Right cardiac atrium (tissue), 5 donors: ENCODE data around the gene CSMD2. TPM values are rescaled to one million over a fixed set of nuclear protein-coding genes. Genes with fewer than 3 reads are reported as not detected.
A peak's percentile ranks its signal among the peaks of the same experiment; 100 is the strongest.
"Not testable (repeated sequence)": the region's sequence is repeated elsewhere in the genome, so short reads cannot be mapped to it uniquely, and the experiment has no call there.

Experiments used
- ATAC-seq, 2 donors: fragments of 200-7000 bp; cut with Tn5 transposase; one replicate each; pipeline versions ENCODE4 v1.8.0 to v1.9.1; 2020; ENCODE audit warnings: moderate library complexity in 2 of 2, mild to moderate bottlenecking in 1 of 2
- DNase-seq, 3 donors: peaks; one replicate each; pipeline ENCODE4 v3.0.0-alpha.2; 2020
- H3K27ac ChIP-seq: one replicate; pipeline ENCODE4 v1.5.1; 2013; ENCODE audit warnings: mild to moderate bottlenecking, low read length, control low read depth, moderate library complexity
- H3K27me3 ChIP-seq: one replicate; pipeline ENCODE4 v1.6.1; 2013; ENCODE audit not compliant: control insufficient read depth, insufficient read depth
- H3K4me1 ChIP-seq: one replicate; pipeline ENCODE4 v1.6.1; 2013; ENCODE audit warnings: low read length; ENCODE audit not compliant: control insufficient read depth, insufficient read depth
- H3K4me3 ChIP-seq: one replicate; pipeline ENCODE4 v1.5.1; 2013; ENCODE audit warnings: low read length, control low read depth
- H3K9me3 ChIP-seq: one replicate; pipeline ENCODE4 v1.6.1; 2013; ENCODE audit warnings: low read length; ENCODE audit not compliant: control insufficient read depth
- WGBS: extraction: QIAGEN DNeasy Blood & Tissue Kit; methylation state at CpG from one replicate; pipeline ENCODE4 v1.1.7; 2013; 5-methylcytosine and 5-hydroxymethylcytosine counted together
- intact Hi-C, 4 donors: fragments of 100-400 bp; cut with DNase I; formaldehyde crosslinking; loops; one replicate each; pipeline versions ENCODE4 v1.11.0 to v1.14.0; 2022 to 2023
- polyA plus RNA-seq: library from polyadenylated mRNA; stranded (reverse); fragments of 200-250 nt; gene quantifications from one replicate; pipeline ENCODE4 v1.2.3, GENCODE V29; 2013
- total RNA-seq, 4 donors: library from RNA; stranded (reverse); fragmentation: NEBNext Ultra II Directional; extraction: Animal tissue kit (Norgen Biotek cat#: 25700); gene quantifications; one replicate each; pipeline ENCODE4 v1.2.1, GENCODE V29; 2021
- donor health status: healthy with polysubstance abuse.
- donor health status: DM: no; HTN: yes; CAD: no.
- donor health status: DM: no; HTN: no; CAD: no.
- donor health status: DM: no; HTN: yes; CAD: no; lungs with severe emphysema.
- donor health status: DM: yes; HTN: yes; CAD: no.

CSMD2 gene
- total and polyA plus RNA-seq, 5 donors: 0.11 to 0.59 (median 0.38) TPM

- no peak overlapping the region for H3K4me3 ChIP-seq
- ATAC-seq: no peak
- H3K27me3 ChIP-seq: no peaks in the 10 kb centered on the region
- intact Hi-C loops: no loop called here
- no peak overlapping the region for H3K27ac ChIP-seq
- H3K4me1 ChIP-seq: no peaks in the 10 kb centered on the region
- no peaks in the 10 kb centered on the region for H3K9me3 ChIP-seq
- DNase-seq: no peak
- 70% methylated on average over 7 of the region's 7 CpGs for WGBS
Observed at GRCh38 chr1:34019741-34020552, 145.1 kb downstream of the CSMD2 start.

- Histone ChIP-seq H3K4me1 (no peaks in the 10 kb centered on the region), H3K27ac (no peak overlapping the region), H3K4me3 (no peak overlapping the region), H3K9me3 (no peaks in the 10 kb centered on the region), H3K27me3 (no peaks in the 10 kb centered on the region)
- 64% methylated on average over 2 of the region's 2 CpGs for WGBS
- DNase-seq (no peak), ATAC-seq (no peak)
- intact Hi-C loops: no loop called here
Observed at GRCh38 chr1:34018285-34018684, 146.7 kb downstream of the CSMD2 start.

- H3K4me1 ChIP-seq, intact Hi-C loops, H3K27ac ChIP-seq, H3K9me3 ChIP-seq, DNase-seq, ATAC-seq, H3K27me3 ChIP-seq, H3K4me3 ChIP-seq: not testable (repeated sequence)
- 93% methylated on average over 3 of the region's 3 CpGs for WGBS
Observed at GRCh38 chr1:34016281-34016680, 148.7 kb downstream of the CSMD2 start.

GRCh38 chr1:34013958-34014737 lies 150.9 kb downstream of the CSMD2 start:
- ATAC-seq (peak; percentile 42 to 58), DNase-seq (peak; percentile 23 to 66 (median 64))
- H3K27me3 ChIP-seq: no peaks in the 10 kb centered on the region
- H3K4me1 ChIP-seq: no peaks in the 10 kb centered on the region
- H3K4me3 ChIP-seq: no peak overlapping the region
- intact Hi-C loops: no loop called here
- 41% methylated on average over 11 of the region's 11 CpGs for WGBS
- no peak overlapping the region for H3K27ac ChIP-seq
- no peaks in the 10 kb centered on the region for H3K9me3 ChIP-seq

GRCh38 chr1:34013136-34013535 lies 151.9 kb downstream of the CSMD2 start:
- intact Hi-C loops: no loop called here
- H3K27ac ChIP-seq: no peak overlapping the region
- H3K9me3 ChIP-seq: no peaks in the 10 kb centered on the region
- WGBS: 81% methylated on average over 10 of the region's 10 CpGs
- H3K4me1 ChIP-seq: no peaks in the 10 kb centered on the region
- DNase-seq (no peak), ATAC-seq (no peak)
- H3K4me3 ChIP-seq: no peak overlapping the region
- no peaks in the 10 kb centered on the region for H3K27me3 ChIP-seq

- no peaks in the 10 kb centered on the region for H3K4me1 ChIP-seq
- no peak for DNase-seq
- no peak overlapping the region for H3K27ac ChIP-seq
- H3K4me3 ChIP-seq: no peak overlapping the region
- no peaks in the 10 kb centered on the region for H3K27me3 ChIP-seq
- intact Hi-C loops: no loop called here
- no peak for ATAC-seq
- H3K9me3 ChIP-seq: no peaks in the 10 kb centered on the region
- 64% methylated on average over 5 of the region's 5 CpGs for WGBS
Observed at GRCh38 chr1:34009340-34009985, 155.6 kb downstream of the CSMD2 start.

- H3K9me3 ChIP-seq: no peaks in the 10 kb centered on the region
- no peak for DNase-seq
- intact Hi-C loops: no loop called here
- H3K27me3 ChIP-seq: no peaks in the 10 kb centered on the region
- 71% methylated on average over 2 of the region's 2 CpGs for WGBS
- H3K4me1 ChIP-seq: no peaks in the 10 kb centered on the region
- ATAC-seq: no peak
- H3K27ac ChIP-seq: no peak overlapping the region
- H3K4me3 ChIP-seq: no peak overlapping the region
Observed at GRCh38 chr1:34007760-34008159, 157.3 kb downstream of the CSMD2 start.

- no peak overlapping the region for H3K27ac ChIP-seq
- 89% methylated on average over 2 of the region's 2 CpGs for WGBS
- ATAC-seq (no peak), DNase-seq (no peak)
- intact Hi-C loops: no loop called here
- H3K4me3 ChIP-seq: no peak overlapping the region
- H3K27me3 ChIP-seq: no peaks in the 10 kb centered on the region
- no peaks in the 10 kb centered on the region for H3K9me3 ChIP-seq
- no peaks in the 10 kb centered on the region for H3K4me1 ChIP-seq
Observed at GRCh38 chr1:34005309-34005708, 159.7 kb downstream of the CSMD2 start.

GRCh38 chr1:34002810-34003209 lies 162.2 kb downstream of the CSMD2 start:
- Histone ChIP-seq H3K9me3 (no peaks in the 10 kb centered on the region), H3K27me3 (peaks cover 2% of the 10 kb centered on the region), H3K4me3 (no peak overlapping the region), H3K27ac (no peak overlapping the region), H3K4me1 (no peaks in the 10 kb centered on the region)
- intact Hi-C loops: no loop called here
- WGBS: 76% methylated on average over 2 of the region's 2 CpGs
- DNase-seq: no peak
- ATAC-seq: no peak

GRCh38 chr1:33997127-33998036 lies 167.6 kb downstream of the CSMD2 start:
- WGBS: 79% methylated on average over 13 of the region's 13 CpGs
- Histone ChIP-seq H3K27me3 (peaks cover 2% of the 10 kb centered on the region), H3K27ac (no peak overlapping the region), H3K4me1 (no peaks in the 10 kb centered on the region), H3K9me3 (no peaks in the 10 kb centered on the region), H3K4me3 (no peak overlapping the region)
- no peak for DNase-seq
- no peak for ATAC-seq
- intact Hi-C loops: no loop called here
